ENCODE data around the gene SERHL2.
"Not testable (repeated sequence)": the region's sequence is repeated elsewhere in the genome, so short reads cannot be mapped to it uniquely, and the experiment has no call there.

The SERHL2 gene

GRCh38 chr22:42535082-42535731 lies 18.5 kb upstream of the SERHL2 start:
- not testable (repeated sequence) for DNase-seq (ENCODE audit: low spot score); FAIRE-seq

GRCh38 chr22:42536166-42536565 lies 17.6 kb upstream of the SERHL2 start:
- FAIRE-seq (no peak), DNase-seq (ENCODE audit: low spot score) (no peak)

GRCh38 chr22:42536634-42537033 lies 17.1 kb upstream of the SERHL2 start:
- FAIRE-seq; DNase-seq (ENCODE audit: low spot score): not testable (repeated sequence)

GRCh38 chr22:42537199-42537831 lies 16.4 kb upstream of the SERHL2 start:
- FAIRE-seq, result not testable (repeated sequence)

GRCh38 chr22:42539236-42539771 lies 14.5 kb upstream of the SERHL2 start:
- FAIRE-seq, result not testable (repeated sequence)

More at GRCh38 chr22:42537199-42537831, 16.4 kb upstream of the SERHL2 start:
- not testable (repeated sequence) for DNase-seq (ENCODE audit: low spot score)

GRCh38 chr22:42544686-42545085 lies 9.1 kb upstream of the SERHL2 start:
- FAIRE-seq (no peak), DNase-seq (ENCODE audit: low spot score) (peak; percentile 2)

More at GRCh38 chr22:42539236-42539771, 14.5 kb upstream of the SERHL2 start:
- not testable (repeated sequence) for DNase-seq (ENCODE audit: low spot score)

- FAIRE-seq (no peak), DNase-seq (ENCODE audit: low spot score) (no peak)
These were observed 6.2 kb upstream of the SERHL2 start for GRCh38 chr22:42547562-42547961.

- FAIRE-seq; DNase-seq (ENCODE audit: low spot score): not testable (repeated sequence)
These were observed 5.6 kb upstream of the SERHL2 start for GRCh38 chr22:42548126-42548525.

GRCh38 chr22:42548597-42549330 lies 5.0 kb upstream of the SERHL2 start:
- FAIRE-seq (no peak), DNase-seq (ENCODE audit: low spot score) (no peak)

- FAIRE-seq (no peak), DNase-seq (ENCODE audit: low spot score) (no peak)
These were observed 4.3 kb upstream of the SERHL2 start for GRCh38 chr22:42549331-42550060.

GRCh38 chr22:42552294-42552647 lies 1.5 kb upstream of the SERHL2 start:
- not testable (repeated sequence) for DNase-seq (ENCODE audit: low spot score); FAIRE-seq

GRCh38 chr22:42560381-42560780 lies 6.6 kb downstream of the SERHL2 start:
- FAIRE-seq, result no peak
- DNase-seq (ENCODE audit: low spot score), result no peak

GRCh38 chr22:42560781-42561180 lies 7.0 kb downstream of the SERHL2 start:
- FAIRE-seq (no peak), DNase-seq (ENCODE audit: low spot score) (peak; percentile 32)

- DNase-seq (ENCODE audit: low spot score) (no peak), FAIRE-seq (no peak)
These were observed 8.1 kb downstream of the SERHL2 start for GRCh38 chr22:42561856-42562255.

GRCh38 chr22:42562279-42562678 lies 8.5 kb downstream of the SERHL2 start:
- DNase-seq (ENCODE audit: low spot score) (no peak), FAIRE-seq (no peak)

- no peak for DNase-seq (ENCODE audit: low spot score)
- no peak for FAIRE-seq
These were observed 8.9 kb downstream of the SERHL2 start for GRCh38 chr22:42562684-42563083.

GRCh38 chr22:42563943-42564342 lies 10.2 kb downstream of the SERHL2 start:
- not testable (repeated sequence) for FAIRE-seq

GRCh38 chr22:42564699-42565098 lies 10.9 kb downstream of the SERHL2 start:
- FAIRE-seq (no peak), DNase-seq (ENCODE audit: low spot score) (no peak)

More at GRCh38 chr22:42563943-42564342, 10.2 kb downstream of the SERHL2 start:
- DNase-seq (ENCODE audit: low spot score), result not testable (repeated sequence)

GRCh38 chr22:42565956-42566355 lies 12.2 kb downstream of the SERHL2 start:
- DNase-seq (ENCODE audit: low spot score), result no peak

GRCh38 chr22:42567950-42568349 lies 14.2 kb downstream of the SERHL2 start:
- FAIRE-seq; DNase-seq (ENCODE audit: low spot score): not testable (repeated sequence)

More at GRCh38 chr22:42565956-42566355, 12.2 kb downstream of the SERHL2 start:
- FAIRE-seq, result no peak

- FAIRE-seq; DNase-seq (ENCODE audit: low spot score): not testable (repeated sequence)
These were observed 16.8 kb downstream of the SERHL2 start for GRCh38 chr22:42570580-42570979.
